Measurements from ENCODE around the gene FAM43B. TPM values are rescaled to one million over a fixed set of nuclear protein-coding genes. Genes with fewer than 3 reads are reported as not detected.
"Not testable (repeated sequence)": the region's sequence is repeated elsewhere in the genome, so short reads cannot be mapped to it uniquely, and the experiment has no call there.

FAM43B gene
- total RNA-seq, 4 donors from 2014 or later: 0.11 to 0.19 (median 0.13) TPM; not detected in 1

DNA sequence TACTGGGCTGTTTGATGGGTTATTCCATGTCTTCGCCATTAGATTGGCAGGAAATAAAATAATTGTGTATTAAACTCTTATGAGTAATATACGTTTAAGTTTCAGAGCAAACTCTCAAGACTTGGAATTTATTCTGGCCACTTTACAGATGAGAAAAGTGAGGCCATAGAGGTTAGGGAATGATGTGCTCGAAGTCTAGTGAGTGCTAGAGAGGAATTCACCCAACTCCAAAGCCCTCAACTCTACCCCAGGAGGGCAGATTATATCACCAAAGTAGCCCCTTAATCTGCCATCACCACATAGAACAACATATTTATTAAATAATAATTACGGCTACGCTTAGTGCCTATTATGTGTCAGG, 44.0 kb upstream of the FAM43B start:
- Histone ChIP-seq H3K9me3 (no peaks in the 10 kb centered on the region), H3K4me1 (peaks cover 8 to 44% (median 21%) of the 10 kb centered on the region in 3 donors), H3K4me3 (peak overlapping the region; percentile 85 to 96 (median 90)), H3K27me3 (peaks cover 0 to 26% (median 0%) of the 10 kb centered on the region in 4 donors), H3K27ac (peak overlapping the region; percentile 86 to 94 (median 90)), H3K36me3 (peaks cover 0 to 28% (median 0%) of the 10 kb centered on the region in 3 donors)
- DNase-seq: no peak
- intact Hi-C loops (cut with DNase I): no loop called here
- TF ChIP-seq POLR2A (IDR thresholded peaks at IDR 0.05): no peak
- TF ChIP-seq, protein P1, sequence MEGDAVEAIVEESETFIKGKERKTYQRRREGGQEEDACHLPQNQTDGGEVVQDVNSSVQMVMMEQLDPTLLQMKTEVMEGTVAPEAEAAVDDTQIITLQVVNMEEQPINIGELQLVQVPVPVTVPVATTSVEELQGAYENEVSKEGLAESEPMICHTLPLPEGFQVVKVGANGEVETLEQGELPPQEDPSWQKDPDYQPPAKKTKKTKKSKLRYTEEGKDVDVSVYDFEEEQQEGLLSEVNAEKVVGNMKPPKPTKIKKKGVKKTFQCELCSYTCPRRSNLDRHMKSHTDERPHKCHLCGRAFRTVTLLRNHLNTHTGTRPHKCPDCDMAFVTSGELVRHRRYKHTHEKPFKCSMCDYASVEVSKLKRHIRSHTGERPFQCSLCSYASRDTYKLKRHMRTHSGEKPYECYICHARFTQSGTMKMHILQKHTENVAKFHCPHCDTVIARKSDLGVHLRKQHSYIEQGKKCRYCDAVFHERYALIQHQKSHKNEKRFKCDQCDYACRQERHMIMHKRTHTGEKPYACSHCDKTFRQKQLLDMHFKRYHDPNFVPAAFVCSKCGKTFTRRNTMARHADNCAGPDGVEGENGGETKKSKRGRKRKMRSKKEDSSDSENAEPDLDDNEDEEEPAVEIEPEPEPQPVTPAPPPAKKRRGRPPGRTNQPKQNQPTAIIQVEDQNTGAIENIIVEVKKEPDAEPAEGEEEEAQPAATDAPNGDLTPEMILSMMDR (IDR thresholded peaks at IDR 0.05): no peak
- WGBS, 2 donors: 64 to 75% methylated on average over 4 to 5 of the region's 5 CpGs

- Histone ChIP-seq H3K9me3 (no peaks in the 10 kb centered on the region), H3K4me1 (peaks cover 6 to 14% (median 9%) of the 10 kb centered on the region in 3 donors), H3K36me3 (no peaks in the 10 kb centered on the region), H3K4me3 (no peak overlapping the region), H3K27ac (no peak overlapping the region), H3K27me3 (peaks cover 0 to 42% (median 0%) of the 10 kb centered on the region in 4 donors)
- no peak for TF ChIP-seq POLR2A (IDR thresholded peaks at IDR 0.05)
- TF ChIP-seq, protein P1 (IDR thresholded peaks at IDR 0.05): no peak
- no peak for DNase-seq
- 46 to 47% methylated on average over 6 of the region's 6 CpGs for WGBS, 2 donors
- intact Hi-C loops (cut with DNase I): no loop called here
Measured at GRCh38 chr1:20511518-20512428, 40.6 kb upstream of the FAM43B start.

GRCh38 chr1:20519609-20520262, 32.6 kb upstream of the FAM43B start:
- WGBS, 2 donors: 40 to 48% methylated on average over 7 of the region's 7 CpGs
- H3K36me3 ChIP-seq, H3K9me3 ChIP-seq, DNase-seq, H3K4me3 ChIP-seq, H3K27ac ChIP-seq, H3K4me1 ChIP-seq: not testable (repeated sequence)
- peaks cover 0 to 24% (median 0%) of the 10 kb centered on the region in 4 donors for H3K27me3 ChIP-seq
- intact Hi-C loops (cut with DNase I): loop anchor here (5.0 kb wide), 1 partner anchor 123 kb away; no protein-coding TSS in a partner anchor

- Histone ChIP-seq H3K9me3 (no peaks in the 10 kb centered on the region), H3K36me3 (no peaks in the 10 kb centered on the region), H3K4me3 (peak overlapping the region in 2 of 4 donors; percentile 8 to 41), H3K27me3 (peaks cover 0 to 6% (median 0%) of the 10 kb centered on the region in 4 donors), H3K27ac (no peak overlapping the region), H3K4me1 (peaks cover 0 to 7% (median 0%) of the 10 kb centered on the region in 3 donors)
- intact Hi-C loops (cut with DNase I): loop anchor here (5.0 kb wide), 1 partner anchor 120 kb away; no protein-coding TSS in a partner anchor
- WGBS, 2 donors: 17 to 20% methylated on average over 17 of the region's 17 CpGs
- TF ChIP-seq POLR2A (IDR thresholded peaks at IDR 0.05): no peak
- TF ChIP-seq, protein P1 (IDR thresholded peaks at IDR 0.05): peak; percentile 75 to 95 (median 92)
- no peak for DNase-seq
Measured at GRCh38 chr1:20521960-20522861, 30.2 kb upstream of the FAM43B start.

GRCh38 chr1:20526267-20526666, 26.1 kb upstream of the FAM43B start:
- Histone ChIP-seq H3K27me3 (peaks cover 0 to 37% (median 4%) of the 10 kb centered on the region in 4 donors), H3K9me3 (no peaks in the 10 kb centered on the region), H3K4me3 (no peak overlapping the region), H3K27ac (no peak overlapping the region), H3K36me3 (no peaks in the 10 kb centered on the region), H3K4me1 (peaks cover 0 to 7% (median 0%) of the 10 kb centered on the region in 3 donors)
- WGBS, 2 donors: 72 to 85% methylated on average over 6 of the region's 6 CpGs
- intact Hi-C loops (cut with DNase I): no loop called here
- no peak for TF ChIP-seq POLR2A (IDR thresholded peaks at IDR 0.05)
- TF ChIP-seq, protein P1 (IDR thresholded peaks at IDR 0.05): no peak
- no peak for DNase-seq

Measured in esophagus squamous epithelium (tissue), 5 donors.